Erythroblast (primary cell): Measurements from ENCODE around the gene TCF7L2.

ENCODE experiments used
- GATA1 ChIP-seq: IDR thresholded peaks from 2 replicates; pipeline ENCODE4 v1.6.1; 2011; ENCODE audit warnings: low read depth, mild to moderate bottlenecking, control low read depth, low read length, moderate library complexity
- POLR2A ChIP-seq: IDR thresholded peaks from 2 replicates; pipeline ENCODE4 v1.6.1; 2011; ENCODE audit warnings: mild to moderate bottlenecking, low read length

- no peak for TF ChIP-seq POLR2A
- no peak for TF ChIP-seq GATA1
These were observed 175.6 kb downstream of the TCF7L2 start for GRCh38 chr10:113125612-113126011.
